Fibroblast of skin of back (primary cell): ENCODE results near the gene TAF9B.
"Not testable (repeated sequence)": the region's sequence is repeated elsewhere in the genome, so short reads cannot be mapped to it uniquely, and the experiment has no call there.

Experiments used
- DNase-seq: peaks from one replicate; pipeline ENCODE4 v3.0.0-alpha.2; 2013

TAF9B gene

DNA sequence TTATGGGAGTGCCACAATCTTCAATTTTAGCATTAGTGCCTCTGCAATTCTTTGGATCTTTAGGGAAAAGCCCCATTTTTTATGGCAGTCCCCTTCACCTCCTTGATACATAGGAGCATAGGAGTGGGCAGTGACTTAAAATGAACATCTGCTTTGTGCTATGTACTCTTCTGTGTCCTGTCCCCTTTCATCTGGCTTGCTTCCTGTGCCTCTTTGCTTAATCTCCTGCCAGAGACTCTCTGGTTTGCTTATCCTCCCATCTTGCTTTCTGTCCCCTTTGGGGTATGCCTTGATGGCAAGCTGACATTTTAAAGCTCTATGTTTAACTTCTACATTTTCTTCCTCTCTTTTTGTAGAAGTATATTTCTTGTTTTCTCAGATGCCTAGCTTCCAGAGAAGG, 23.1 kb downstream of the TAF9B start:
- DNase-seq, result no peak

DNA sequence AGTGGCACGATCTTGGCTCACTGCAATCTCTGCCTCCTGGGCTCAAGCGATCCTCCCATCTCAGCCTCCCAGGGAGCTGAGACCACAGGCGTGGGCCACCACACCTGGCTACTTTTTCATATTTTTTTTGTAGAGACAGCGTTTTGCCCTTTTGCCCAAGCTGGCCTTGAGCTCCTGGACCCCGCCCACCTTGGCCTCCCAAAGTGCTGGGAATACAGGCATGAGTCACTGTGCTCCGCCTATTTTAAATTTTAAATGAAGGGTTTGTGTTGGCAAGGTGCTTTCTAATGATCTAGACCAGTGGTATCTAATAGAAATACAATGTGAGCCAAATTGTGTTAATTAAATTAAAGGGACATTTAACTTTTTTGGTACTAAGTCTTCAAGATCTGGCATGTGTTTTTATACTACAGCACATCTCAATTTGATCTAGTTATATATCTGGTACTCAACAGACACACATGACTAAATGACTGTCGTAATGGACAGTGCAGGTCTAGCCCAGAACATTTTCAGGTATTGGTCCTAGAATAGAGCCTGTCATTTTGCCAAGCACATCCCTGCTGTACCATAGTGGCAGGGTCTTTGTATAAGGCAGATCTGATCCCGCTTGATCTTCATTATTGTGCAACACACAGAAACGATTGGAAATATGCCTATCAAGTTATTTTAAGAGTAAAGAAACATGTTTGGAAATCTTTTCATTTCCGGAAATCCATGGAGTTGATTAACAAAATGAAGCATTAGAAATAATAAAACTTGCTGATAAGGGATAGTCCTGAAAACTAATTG, 28.1 kb downstream of the TAF9B start:
- no peak for DNase-seq

DNA sequence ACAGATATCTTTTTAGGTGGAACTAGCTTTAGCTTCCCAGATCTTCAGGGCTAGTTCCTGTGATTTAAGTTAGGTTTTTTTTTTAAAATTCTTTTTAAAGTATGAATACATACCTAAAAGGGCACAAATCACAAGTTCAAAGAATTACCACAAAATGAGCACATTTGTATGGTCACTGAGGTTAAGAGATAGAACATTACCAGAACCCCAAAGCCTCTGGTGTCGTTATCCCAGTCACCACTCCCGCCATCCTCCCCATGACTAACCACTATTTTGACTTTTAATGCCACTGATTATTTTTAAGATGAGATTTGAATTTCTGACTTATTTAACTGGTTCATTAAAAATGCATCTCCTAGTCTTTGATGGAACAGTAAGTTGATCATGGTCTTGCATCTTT, 30.0 kb downstream of the TAF9B start:
- no peak for DNase-seq

- DNase-seq, result no peak
Observed at GRCh38 chrX:78106651-78106986, 32.8 kb downstream of the TAF9B start.

DNA sequence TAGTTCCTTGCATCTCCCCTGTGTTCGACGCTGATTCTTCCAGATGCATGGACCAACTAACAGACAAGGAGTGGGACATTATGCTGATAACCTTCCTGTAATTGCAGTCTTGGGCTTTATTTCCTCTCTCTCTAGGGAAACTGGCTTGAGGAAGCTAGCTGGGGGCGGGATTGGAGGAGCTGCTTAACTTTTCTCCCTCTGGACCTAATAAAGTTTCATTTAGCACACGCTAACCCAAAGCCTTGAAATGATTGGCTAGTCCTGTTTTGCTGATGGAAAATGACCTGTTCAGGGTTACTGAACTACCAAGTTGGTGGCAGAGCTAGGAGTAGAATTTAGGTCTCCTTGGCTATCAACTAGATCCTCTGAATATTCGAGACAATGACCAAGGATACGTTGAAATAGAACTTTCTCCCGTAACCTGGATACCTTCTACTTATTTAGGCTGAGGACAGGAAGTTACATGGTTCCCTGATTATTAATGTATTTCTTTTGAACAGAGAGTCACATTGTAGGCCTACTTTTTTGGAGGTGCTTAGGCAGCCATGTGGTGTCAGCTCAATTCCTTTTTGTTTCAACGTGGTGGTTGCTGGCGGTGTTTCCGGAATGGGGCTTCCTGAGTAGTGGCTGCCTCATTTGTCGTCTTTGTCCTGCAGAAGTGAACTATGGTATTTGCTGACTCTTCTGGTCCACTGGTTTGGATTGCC, 33.4 kb downstream of the TAF9B start:
- DNase-seq, result no peak

DNA sequence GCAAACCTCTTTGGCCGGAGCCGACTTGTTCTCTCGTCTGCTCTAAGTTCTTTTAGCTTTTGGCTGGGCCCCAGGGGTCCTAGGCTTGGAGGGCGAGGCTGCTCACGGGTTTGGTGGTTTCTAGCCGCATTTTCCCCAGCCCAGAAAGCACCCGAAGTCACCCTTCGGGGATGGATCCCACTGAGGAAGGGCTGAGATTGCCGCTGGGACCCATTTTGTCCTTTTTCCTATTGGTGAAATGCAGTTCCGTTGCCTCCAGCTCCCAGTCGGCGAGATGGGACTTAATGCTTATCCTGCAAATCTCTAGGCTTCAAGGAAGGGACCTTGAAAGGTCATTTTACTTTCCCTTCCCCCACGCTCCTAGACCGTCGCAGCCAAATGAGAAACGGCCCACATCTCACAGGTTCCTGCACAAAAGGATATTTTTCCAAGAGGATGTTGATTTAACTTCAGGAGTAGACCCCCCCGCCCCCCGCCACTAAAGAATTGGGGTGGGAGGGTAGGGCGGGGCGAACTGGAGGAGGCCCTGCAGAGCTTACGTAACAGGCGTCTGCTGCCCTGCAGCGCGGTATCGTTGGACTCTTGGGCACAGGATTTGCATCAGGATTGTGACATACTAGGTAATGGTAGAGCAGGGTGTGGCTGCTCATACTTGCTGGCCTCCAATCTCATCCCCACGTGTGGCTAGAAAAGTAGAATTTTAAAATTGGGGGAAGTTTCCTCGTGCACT, 34.8 kb downstream of the TAF9B start:
- peak; percentile 38 for DNase-seq

GRCh38 chrX:78103623-78104446, 35.6 kb downstream of the TAF9B start, which contains the start of gene PGK1:
Gene PGK1 (plus strand): TSS chrX:78104248. CDS start chrX:78104341, 93 bp downstream.
- DNase-seq, result peak; percentile 97

DNA sequence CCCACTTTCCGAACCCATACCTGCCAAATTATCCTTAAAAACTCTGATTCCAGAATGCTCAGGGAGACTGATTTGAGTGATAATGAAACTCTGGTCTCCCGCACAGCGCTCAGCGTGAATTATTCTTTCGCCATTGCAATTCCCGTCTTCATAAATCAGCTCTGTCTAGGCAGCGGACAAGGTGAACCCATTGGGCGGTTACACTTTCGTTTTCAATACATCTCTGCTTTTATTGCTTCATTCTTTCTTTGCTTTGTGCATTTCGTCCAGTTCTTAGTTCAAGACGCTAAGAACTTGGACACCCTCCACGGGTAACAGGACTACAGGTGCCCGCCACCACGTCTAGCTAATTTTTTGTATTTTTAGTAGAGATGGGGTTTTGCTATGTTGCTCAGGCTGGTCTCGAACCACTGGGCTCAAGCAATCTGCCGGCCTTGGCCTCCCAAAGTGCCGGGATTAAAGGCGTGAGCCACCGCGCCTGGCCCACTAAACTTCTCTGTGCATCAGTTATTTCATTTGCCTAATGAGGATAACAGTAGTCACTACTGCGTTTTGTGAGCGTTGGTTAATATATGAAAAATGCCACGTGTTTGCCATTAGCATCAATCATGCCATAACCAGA, 36.3 kb downstream of the TAF9B start:
- no peak for DNase-seq

- DNase-seq, result no peak
Observed at GRCh38 chrX:78102091-78102490, 37.4 kb downstream of the TAF9B start.

DNA sequence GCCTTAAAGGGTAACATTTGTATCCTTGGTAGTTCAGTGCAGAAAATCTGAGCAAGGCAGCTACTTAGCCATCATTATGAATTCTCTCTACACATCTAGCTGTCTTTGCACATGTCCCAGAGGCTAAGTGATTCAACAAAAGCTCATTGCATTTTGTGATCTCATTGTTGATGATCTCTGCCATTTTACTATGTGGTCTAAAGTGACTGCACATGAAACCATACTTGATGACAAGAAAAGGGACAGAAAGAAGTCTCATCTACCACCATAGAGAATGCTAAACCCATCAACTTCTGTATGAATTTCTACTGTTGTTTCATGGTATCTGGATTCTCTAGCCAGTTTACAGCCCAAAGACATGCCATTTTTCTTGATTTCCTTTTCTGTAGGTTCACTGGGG, 41.3 kb downstream of the TAF9B start:
- DNase-seq, result no peak

DNA sequence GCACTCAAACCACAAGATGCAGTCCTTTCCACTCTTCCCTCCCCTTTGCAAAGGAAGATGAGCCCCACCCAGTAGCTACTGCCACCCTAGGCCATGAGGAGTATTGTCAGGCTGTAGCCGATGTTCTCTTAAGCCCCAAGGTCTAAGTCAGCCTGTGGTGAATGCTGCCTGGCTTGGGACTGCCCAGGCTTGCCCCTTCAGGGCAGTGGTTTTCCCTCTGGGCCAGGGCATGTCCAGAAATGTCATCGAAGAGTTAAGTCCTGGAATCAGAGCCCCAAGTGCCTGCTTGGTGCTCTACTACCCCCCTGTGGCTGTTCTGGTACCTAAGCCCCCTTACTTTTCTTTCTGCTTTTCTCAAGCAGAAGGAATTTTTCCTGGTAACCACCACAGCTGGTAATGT, 47.2 kb downstream of the TAF9B start:
- DNase-seq, result peak; percentile 49

DNA sequence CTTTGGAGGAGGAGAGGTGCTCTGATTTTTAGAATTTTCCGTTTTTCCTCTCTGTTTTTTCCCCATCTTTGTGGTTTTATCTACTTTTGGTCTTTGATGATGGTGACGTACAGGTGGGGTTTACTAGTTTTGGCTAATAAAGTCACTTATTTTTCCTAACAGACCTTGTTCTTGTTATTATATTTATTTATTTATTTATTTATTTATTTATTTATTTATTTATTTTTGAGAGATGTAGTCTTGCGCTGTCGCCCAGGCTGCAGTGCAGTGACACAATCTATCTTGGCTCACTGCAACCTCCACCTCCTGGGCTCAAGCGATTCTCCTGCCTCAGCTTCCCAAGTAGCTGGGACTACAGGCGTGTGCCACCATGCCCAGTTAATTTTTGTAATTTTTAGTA, 58.0 kb downstream of the TAF9B start:
- DNase-seq, result not testable (repeated sequence)
